WTC11 (cell line): ENCODE results near the gene CTNND2. TPM values are rescaled to one million over a fixed set of nuclear protein-coding genes. Genes with fewer than 3 reads are reported as not detected.

Experiments
- ATAC-seq: fragments of 200-7000 bp; cut with Tn5 transposase; 2 replicates; pipeline ENCODE4 v1.10.0; 2021; ENCODE audit warnings: mild to moderate bottlenecking, moderate library complexity
- CTCF ChIA-PET: fragments of 300-600 bp; sonication (Branson Sonifier 250); formaldehyde crosslinking; loops from one replicate; lab custom pipeline; 2021; ENCODE audit warnings: antibody characterized with exemption; lab: Charles Lee
- POLR2A ChIA-PET: fragments of 350-600 bp; sonication (Branson Sonifier 250); formaldehyde crosslinking; loops from one replicate; lab custom pipeline; 2021; ENCODE audit warnings: antibody characterized with exemption; lab: Charles Lee
- DNase-seq: peaks from one replicate; pipeline ENCODE4 v3.0.0; 2021; ENCODE audit warnings: low spot score
- H3K27ac Mint-ChIP-seq: 2 replicates; pipeline ENCODE4 v1.8.0; 2021; ENCODE audit warnings: mixed read lengths
- H3K27me3 Mint-ChIP-seq: 2 replicates; pipeline ENCODE4 v1.8.0; 2021; ENCODE audit warnings: low read depth, mild to moderate bottlenecking, moderate library complexity, mixed read lengths
- H3K36me3 Mint-ChIP-seq: 2 replicates; pipeline ENCODE4 v1.8.0; 2021; ENCODE audit warnings: mixed read lengths
- H3K4me1 Mint-ChIP-seq: 2 replicates; pipeline ENCODE4 v1.8.0; 2022; ENCODE audit warnings: mixed read lengths
- H3K4me3 Mint-ChIP-seq: 2 replicates; pipeline ENCODE4 v1.8.0; 2021; ENCODE audit warnings: mild to moderate bottlenecking, moderate library complexity, mixed read lengths
- H3K9me3 Mint-ChIP-seq: 2 replicates; pipeline ENCODE4 v1.8.0; 2021; ENCODE audit warnings: mixed read lengths
- AFF4 ChIP-seq: sonication (generic); formaldehyde crosslinking; IDR thresholded peaks from 2 replicates; pipeline ENCODE4 v1.8.1; 2023; ENCODE audit warnings: mild to moderate bottlenecking, missing genetic modification reagents, borderline replicate concordance
- AR ChIP-seq: fragments of 250-450 bp; sonication (Bioruptor Pico); IDR thresholded peaks from 2 replicates; pipeline ENCODE4 v1.9.0; 2021; ENCODE audit warnings: mild to moderate bottlenecking
- CREM ChIP-seq: sonication (generic); formaldehyde crosslinking; IDR thresholded peaks from 2 replicates; pipeline ENCODE4 v1.8.1; 2022; ENCODE audit warnings: mild to moderate bottlenecking, missing genetic modification reagents, moderate library complexity
- FOXJ3 ChIP-seq: sonication (generic); formaldehyde crosslinking; IDR thresholded peaks from 2 replicates; pipeline ENCODE4 v1.9.0; 2021; ENCODE audit warnings: missing genetic modification reagents, mild to moderate bottlenecking, borderline replicate concordance
- FOXK1 ChIP-seq: sonication (generic); formaldehyde crosslinking; IDR thresholded peaks from 2 replicates; pipeline ENCODE4 v1.8.0; 2022; ENCODE audit warnings: mild to moderate bottlenecking, moderate library complexity, missing genetic modification reagents
- GRHL2 ChIP-seq: fragments of 250-450 bp; sonication (Bioruptor Pico); IDR thresholded peaks from 2 replicates; pipeline ENCODE4 v1.8.0; 2022; ENCODE audit warnings: mild to moderate bottlenecking, moderate library complexity; ENCODE audit not compliant: insufficient replicate concordance, severe bottlenecking
- HMGXB4 ChIP-seq: sonication (generic); formaldehyde crosslinking; IDR thresholded peaks from 2 replicates; pipeline ENCODE4 v1.8.1; 2023; ENCODE audit warnings: mild to moderate bottlenecking, moderate library complexity, missing genetic modification reagents
- NR1H2 ChIP-seq: sonication (generic); formaldehyde crosslinking; IDR thresholded peaks from 2 replicates; pipeline ENCODE4 v1.9.0; 2021; ENCODE audit warnings: mild to moderate bottlenecking, moderate library complexity, missing genetic modification reagents
- OVOL2 ChIP-seq: fragments of 250-450 bp; sonication (Bioruptor Pico); IDR thresholded peaks from 2 replicates; pipeline ENCODE4 v1.9.0; 2021; ENCODE audit warnings: mild to moderate bottlenecking, borderline replicate concordance
- PRDM15 ChIP-seq: sonication (generic); formaldehyde crosslinking; IDR thresholded peaks from 2 replicates; pipeline ENCODE4 v1.8.0; 2022; ENCODE audit warnings: missing genetic modification reagents
- PREB ChIP-seq: sonication (generic); formaldehyde crosslinking; IDR thresholded peaks from 2 replicates; pipeline ENCODE4 v1.8.1; 2022; ENCODE audit warnings: mild to moderate bottlenecking, missing genetic modification reagents, moderate library complexity, borderline replicate concordance
- RELA ChIP-seq: sonication (generic); formaldehyde crosslinking; IDR thresholded peaks from 2 replicates; pipeline ENCODE4 v1.8.1; 2022; ENCODE audit warnings: missing genetic modification reagents, mild to moderate bottlenecking, borderline replicate concordance
- STAT6 ChIP-seq: sonication (generic); formaldehyde crosslinking; conservative IDR thresholded peaks from 2 replicates; pipeline ENCODE4 v1.8.1; 2023; ENCODE audit warnings: mild to moderate bottlenecking, low read depth, missing genetic modification reagents, moderate library complexity
- TCF7 ChIP-seq: sonication (generic); formaldehyde crosslinking; IDR thresholded peaks from 2 replicates; pipeline ENCODE4 v1.8.0; 2022; ENCODE audit warnings: mild to moderate bottlenecking, low read depth, missing genetic modification reagents, moderate library complexity
- ZNF121 ChIP-seq: sonication (generic); formaldehyde crosslinking; IDR thresholded peaks from 2 replicates; pipeline ENCODE4 v1.8.0; 2023; ENCODE audit warnings: missing genetic modification reagents
- ZNF281 ChIP-seq: sonication (generic); formaldehyde crosslinking; IDR thresholded peaks from 2 replicates; pipeline ENCODE4 v1.8.0; 2023; ENCODE audit warnings: mild to moderate bottlenecking, missing genetic modification reagents
- total RNA-seq: library from RNA; stranded (reverse); gene quantifications from 3 replicates; pipeline ENCODE4 v1.2.3, GENCODE V29; 2021

The CTNND2 gene
- total RNA-seq, 1 experiment from 2014 or later, result 11.9 TPM

GRCh38 chr5:11357928-11358327 is 546.3 kb downstream of the CTNND2 start (continued):
- TF ChIP-seq ZNF281 (CRISPR knock-in tag) (no peak), TCF7 (CRISPR knock-in tag) (no peak), GRHL2 (CRISPR knock-in tag) (no peak)

GRCh38 chr5:11355491-11355890 is 548.8 kb downstream of the CTNND2 start:
- no peak overlapping the region for H3K27ac Mint-ChIP-seq
- ChIA-PET CTCF (no interaction called here), POLR2A (no interaction called here)
- no peaks in the 10 kb centered on the region; the same call in 1 of the 2 replicates for H3K27me3 Mint-ChIP-seq
- peaks cover 7% of the 10 kb centered on the region for H3K9me3 Mint-ChIP-seq
- H3K4me3 Mint-ChIP-seq, result no peak overlapping the region
- ATAC-seq (no peak), DNase-seq (no peak)
- no peaks in the 10 kb centered on the region for H3K36me3 Mint-ChIP-seq
- H3K4me1 Mint-ChIP-seq, result peaks cover 4% of the 10 kb centered on the region; the same call in 1 of the 2 replicates
- TF ChIP-seq CREM (CRISPR knock-in tag) (no peak), AFF4 (CRISPR knock-in tag) (no peak), AR (CRISPR knock-in tag) (no peak), NR1H2 (CRISPR knock-in tag) (no peak), PRDM15 (CRISPR knock-in tag) (no peak), HMGXB4 (CRISPR knock-in tag) (no peak), OVOL2 (no peak), ZNF121 (CRISPR knock-in tag) (no peak), RELA (CRISPR knock-in tag) (no peak), GRHL2 (CRISPR knock-in tag) (no peak), PREB (no peak), FOXK1 (CRISPR knock-in tag) (no peak), FOXJ3 (CRISPR knock-in tag) (no peak), STAT6 (CRISPR knock-in tag) (no peak)
